Measurements from ENCODE around the gene GNS.
A peak's percentile ranks its signal among the peaks of the same experiment; 100 is the strongest.
"Not testable (repeated sequence)": the region's sequence is repeated elsewhere in the genome, so short reads cannot be mapped to it uniquely, and the experiment has no call there.

The GNS gene

GRCh38 chr12:64695550-64695949, 63.7 kb downstream of the GNS start:
- DNase-seq (ENCODE audit: low read depth): no peak

- DNase-seq (ENCODE audit: low read depth): no peak
These were observed 64.8 kb downstream of the GNS start for GRCh38 chr12:64694130-64695040.

GRCh38 chr12:64691795-64692583, 67.2 kb downstream of the GNS start:
- DNase-seq (ENCODE audit: low read depth): no peak

- no peak for DNase-seq (ENCODE audit: low read depth)
These were observed 67.9 kb downstream of the GNS start for GRCh38 chr12:64691227-64691794.

- not testable (repeated sequence) for DNase-seq (ENCODE audit: low read depth)
These were observed 69.0 kb downstream of the GNS start for GRCh38 chr12:64690236-64690635.

GRCh38 chr12:64688715-64689114, 70.5 kb downstream of the GNS start:
- DNase-seq (ENCODE audit: low read depth): no peak

GRCh38 chr12:64688219-64688618, 71.0 kb downstream of the GNS start:
- DNase-seq (ENCODE audit: low read depth): no peak

- no peak for DNase-seq (ENCODE audit: low read depth)
These were observed 71.4 kb downstream of the GNS start for GRCh38 chr12:64687816-64688215.

GRCh38 chr12:64685605-64686004, 73.6 kb downstream of the GNS start:
- DNase-seq (ENCODE audit: low read depth): no peak

- DNase-seq (ENCODE audit: low read depth): no peak
These were observed 74.2 kb downstream of the GNS start for GRCh38 chr12:64685050-64685449.

- no peak for DNase-seq (ENCODE audit: low read depth)
These were observed 75.2 kb downstream of the GNS start for GRCh38 chr12:64683816-64684543.

- DNase-seq (ENCODE audit: low read depth): no peak
These were observed 76.5 kb downstream of the GNS start for GRCh38 chr12:64682572-64683277.

- DNase-seq (ENCODE audit: low read depth): no peak
These were observed 77.8 kb downstream of the GNS start for GRCh38 chr12:64681200-64682052.

GRCh38 chr12:64680235-64680634, 79.0 kb downstream of the GNS start:
- no peak for DNase-seq (ENCODE audit: low read depth)

GRCh38 chr12:64679487-64680001, 79.7 kb downstream of the GNS start:
- DNase-seq (ENCODE audit: low read depth): peak; percentile 39

- DNase-seq (ENCODE audit: low read depth): no peak
These were observed 80.4 kb downstream of the GNS start for GRCh38 chr12:64678835-64679234.

GRCh38 chr12:64678248-64678647, 81.0 kb downstream of the GNS start:
- DNase-seq (ENCODE audit: low read depth): no peak

- DNase-seq (ENCODE audit: low read depth): no peak
These were observed 83.4 kb downstream of the GNS start for GRCh38 chr12:64675795-64676194.

- DNase-seq (ENCODE audit: low read depth): peak; percentile 40
These were observed 84.8 kb downstream of the GNS start for GRCh38 chr12:64674367-64674922.

Measured in activated T-cell treated with anti-CD3 and anti-CD28 coated beads for 1 hour (primary cell).